Measurements from ENCODE around the gene TRIM28.

Gene TRIM28

DNA sequence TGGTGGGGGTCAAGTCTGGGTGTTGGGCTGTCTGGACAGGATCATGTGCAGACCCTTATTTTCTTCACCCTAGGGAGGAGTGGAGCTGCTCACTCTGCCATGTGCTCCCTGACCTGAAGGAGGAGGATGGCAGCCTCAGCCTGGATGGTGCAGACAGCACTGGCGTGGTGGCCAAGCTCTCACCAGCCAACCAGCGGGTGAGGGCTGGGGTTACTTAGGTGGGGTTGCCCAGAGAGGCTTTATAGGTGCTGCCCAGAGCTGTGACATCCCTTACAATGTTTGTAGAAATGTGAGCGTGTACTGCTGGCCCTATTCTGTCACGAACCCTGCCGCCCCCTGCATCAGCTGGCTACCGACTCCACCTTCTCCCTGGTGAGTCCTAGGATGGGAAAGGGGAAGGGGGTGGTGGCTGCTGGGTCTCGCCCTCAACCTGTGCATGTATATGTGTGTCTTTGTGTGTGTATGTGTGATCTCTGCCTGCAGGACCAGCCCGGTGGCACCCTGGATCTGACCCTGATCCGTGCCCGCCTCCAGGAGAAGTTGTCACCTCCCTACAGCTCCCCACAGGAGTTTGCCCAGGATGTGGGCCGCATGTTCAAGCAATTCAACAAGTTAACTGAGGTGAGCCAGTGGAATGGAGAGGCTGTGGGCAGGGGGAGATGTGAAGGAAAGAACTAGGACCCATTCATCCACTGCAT is 5.9 kb downstream of the TRIM28 start:
- no peak for DNase-seq (ENCODE audit: low spot score)

DNA sequence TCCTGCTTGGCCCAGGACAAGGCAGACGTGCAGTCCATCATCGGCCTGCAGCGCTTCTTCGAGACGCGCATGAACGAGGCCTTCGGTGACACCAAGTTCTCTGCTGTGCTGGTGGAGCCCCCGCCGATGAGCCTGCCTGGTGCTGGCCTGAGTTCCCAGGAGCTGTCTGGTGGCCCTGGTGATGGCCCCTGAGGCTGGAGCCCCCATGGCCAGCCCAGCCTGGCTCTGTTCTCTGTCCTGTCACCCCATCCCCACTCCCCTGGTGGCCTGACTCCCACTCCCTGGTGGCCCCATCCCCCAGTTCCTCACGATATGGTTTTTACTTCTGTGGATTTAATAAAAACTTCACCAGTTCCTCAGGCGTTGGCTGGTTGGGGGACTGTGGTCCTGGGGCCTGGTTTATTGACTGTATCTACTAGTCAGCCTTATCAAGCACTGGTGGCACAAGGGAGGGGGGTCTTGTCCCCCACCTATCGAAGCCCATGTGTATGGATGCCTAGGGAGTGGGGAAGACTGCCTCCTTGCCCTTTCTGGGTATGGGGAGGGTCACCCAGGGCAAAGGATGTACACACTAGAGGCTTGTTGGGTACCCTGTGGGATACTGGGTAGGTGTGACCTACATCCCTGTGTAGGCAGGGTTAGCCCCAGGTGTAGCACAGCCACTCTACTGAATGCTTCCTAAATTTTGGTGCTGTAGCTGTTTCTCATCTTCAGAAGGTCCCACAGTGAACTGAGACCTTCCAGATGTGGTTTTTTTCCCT is 6.7 kb downstream of the TRIM28 start:
- DNase-seq (ENCODE audit: low spot score) = no peak

DNA sequence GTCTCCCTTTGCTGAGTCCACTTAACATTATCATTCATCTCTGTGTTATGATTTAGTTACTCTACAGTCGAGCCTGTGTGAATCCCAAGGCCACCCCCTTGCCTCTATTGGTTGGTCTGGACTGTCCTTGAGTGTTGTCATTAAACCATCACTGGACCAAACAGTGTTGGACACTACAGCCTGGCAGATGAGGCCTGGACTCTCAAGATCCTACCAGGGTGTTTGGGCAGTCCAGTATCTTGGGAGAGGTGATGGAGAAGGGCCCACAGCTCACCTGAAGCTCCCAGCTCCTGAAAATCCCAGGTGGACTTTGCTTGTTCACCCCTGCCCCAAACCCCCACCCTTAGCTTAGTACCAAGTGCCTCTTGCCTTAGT is 7.2 kb downstream of the TRIM28 start:
- no peak for DNase-seq (ENCODE audit: low spot score)

DNA sequence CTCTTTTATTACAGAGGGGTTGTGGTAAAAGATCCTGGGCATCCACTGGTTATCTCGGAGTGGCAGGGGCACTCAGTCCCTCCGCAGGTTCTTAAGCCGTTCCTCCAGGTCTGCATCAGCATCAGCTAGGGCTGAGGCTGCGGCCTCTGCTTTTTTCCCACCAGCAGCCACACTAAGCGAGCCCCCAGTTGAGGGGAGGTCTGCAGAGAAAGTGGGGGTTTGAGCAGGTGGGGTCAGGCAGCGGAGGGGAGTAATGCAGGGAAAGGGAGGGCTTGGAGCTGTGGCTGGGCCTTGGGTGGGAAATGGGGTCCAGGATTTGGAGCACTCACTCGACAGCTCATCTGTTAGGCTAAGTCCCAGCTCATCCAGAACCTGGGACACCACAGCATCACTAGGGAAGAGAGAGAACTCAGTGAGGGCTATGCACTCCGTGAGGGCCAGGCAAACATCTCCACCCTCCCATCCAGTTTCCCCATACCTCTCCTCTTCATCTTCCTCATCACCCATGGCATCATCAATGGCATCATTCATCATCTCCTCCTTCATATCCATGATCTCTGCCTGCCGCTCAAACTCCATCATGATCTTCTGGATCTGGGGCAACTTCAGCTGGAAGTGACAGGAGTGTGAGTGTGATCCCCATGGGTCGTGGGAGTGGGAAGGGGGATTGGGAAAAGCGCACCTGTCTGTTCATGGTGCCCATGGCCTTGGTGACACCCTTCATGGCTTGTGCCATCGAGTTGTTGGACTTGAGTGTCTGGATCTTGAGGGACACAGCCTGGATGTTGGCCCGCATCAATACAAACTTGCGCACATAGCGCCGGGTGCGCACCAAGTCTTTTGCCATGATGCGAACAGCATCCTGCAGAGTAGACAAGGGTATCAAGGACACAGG is 8.0 kb downstream of the TRIM28 start:
- DNase-seq (ENCODE audit: low spot score) = no peak

DNA sequence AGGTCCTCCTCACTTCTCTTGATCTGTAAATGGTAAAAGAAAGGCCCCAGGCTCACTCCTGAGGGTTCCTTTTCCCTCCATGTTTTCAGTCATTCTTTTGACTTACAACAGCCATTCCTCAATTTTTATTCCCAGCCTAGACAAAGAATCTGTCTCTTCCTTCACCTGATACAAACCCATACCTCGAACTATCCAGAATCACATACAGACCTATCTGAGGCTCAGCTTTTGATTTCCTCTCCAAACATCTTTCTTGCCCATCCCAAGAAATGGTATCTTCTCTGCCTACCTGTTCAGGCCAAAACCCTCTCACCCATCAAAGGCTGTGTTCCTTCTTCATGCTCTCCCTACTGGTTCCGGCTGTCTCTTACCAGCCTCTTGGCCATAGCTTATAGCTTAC is 8.8 kb downstream of the TRIM28 start:
- no peak for DNase-seq (ENCODE audit: low spot score)

DNA sequence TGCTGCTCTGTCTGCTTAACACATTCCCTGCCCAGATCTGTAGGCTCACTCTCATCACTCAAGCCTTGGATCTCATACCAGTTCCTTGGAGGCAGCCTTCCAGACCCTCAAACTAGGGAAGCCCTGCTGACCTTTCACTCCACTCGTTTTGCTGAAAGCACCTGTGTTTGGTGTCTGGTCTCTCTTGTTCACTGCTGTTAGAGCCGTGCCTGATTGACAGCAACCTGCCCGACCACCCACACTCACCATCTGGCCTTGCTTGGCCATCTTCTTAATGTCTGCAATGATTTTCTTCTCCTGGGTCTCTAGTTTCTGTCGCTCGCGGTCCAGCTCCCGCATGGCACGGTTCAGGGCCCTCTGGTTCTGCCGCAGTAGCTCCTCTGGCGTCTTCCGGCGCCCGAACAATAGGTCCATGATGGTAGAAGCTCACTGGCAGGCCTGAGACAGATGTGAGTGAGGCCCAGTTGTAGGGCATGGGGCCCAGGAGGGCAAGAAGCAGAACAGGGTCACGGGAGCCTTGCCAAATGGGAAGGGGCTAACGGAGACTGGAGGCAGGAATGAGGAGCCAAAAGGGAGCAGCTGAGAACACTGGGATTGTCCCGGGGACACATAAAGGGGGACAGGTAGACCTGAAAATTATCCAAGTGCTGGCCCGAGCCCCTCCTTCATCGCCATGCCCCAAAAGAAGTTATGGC is 10.1 kb downstream of the TRIM28 start:
- no peak for DNase-seq (ENCODE audit: low spot score)

DNA sequence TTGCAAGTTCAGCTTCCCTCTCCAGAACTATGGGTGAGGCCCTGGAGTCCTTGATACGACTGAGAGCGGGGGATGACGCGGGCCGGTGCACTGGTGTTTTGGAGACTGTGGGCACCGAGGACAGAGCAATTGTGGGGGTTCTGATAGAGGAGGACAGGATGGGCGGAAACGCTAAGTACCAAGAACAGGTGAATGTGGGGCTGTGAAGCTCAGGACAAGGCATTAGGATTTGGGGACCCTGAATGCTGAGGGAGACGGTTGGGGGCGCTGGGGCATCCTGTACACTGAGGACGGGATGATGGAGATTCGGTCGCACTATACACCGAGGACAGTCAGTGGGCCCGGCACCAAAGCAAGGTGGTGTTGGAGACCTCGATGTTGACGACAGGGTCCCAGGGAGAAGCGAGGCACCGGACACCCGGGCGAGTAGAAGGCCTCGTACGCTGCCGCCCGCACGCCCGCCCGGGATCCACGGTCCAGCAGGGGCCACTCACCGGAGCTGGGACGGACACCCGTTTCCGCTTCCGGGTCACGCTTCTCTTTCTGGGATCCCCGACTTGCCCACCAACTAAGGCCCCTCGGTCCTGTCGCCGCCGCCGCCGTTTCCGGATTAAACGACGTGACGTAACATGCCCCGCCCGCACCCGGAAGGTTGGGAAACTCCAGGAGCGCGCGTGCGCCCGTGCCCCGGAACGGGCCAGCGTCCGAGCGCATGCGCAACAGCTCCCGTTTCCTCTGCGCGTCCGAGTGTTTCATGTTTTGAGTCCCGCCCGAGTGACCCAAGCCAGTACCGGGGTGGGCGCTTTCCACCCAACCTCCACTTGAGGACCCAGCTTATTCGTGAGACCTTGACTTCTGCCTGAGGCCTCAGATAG is 10.9 kb downstream of the TRIM28 start, which contains the start of gene CHMP2A:
Gene CHMP2A (minus strand): TSS at position 612 of the 875 bp plus-strand sequence. CDS start 893 bp downstream, outside the sequence.
- DNase-seq (ENCODE audit: low spot score) = peak; percentile 97

DNA sequence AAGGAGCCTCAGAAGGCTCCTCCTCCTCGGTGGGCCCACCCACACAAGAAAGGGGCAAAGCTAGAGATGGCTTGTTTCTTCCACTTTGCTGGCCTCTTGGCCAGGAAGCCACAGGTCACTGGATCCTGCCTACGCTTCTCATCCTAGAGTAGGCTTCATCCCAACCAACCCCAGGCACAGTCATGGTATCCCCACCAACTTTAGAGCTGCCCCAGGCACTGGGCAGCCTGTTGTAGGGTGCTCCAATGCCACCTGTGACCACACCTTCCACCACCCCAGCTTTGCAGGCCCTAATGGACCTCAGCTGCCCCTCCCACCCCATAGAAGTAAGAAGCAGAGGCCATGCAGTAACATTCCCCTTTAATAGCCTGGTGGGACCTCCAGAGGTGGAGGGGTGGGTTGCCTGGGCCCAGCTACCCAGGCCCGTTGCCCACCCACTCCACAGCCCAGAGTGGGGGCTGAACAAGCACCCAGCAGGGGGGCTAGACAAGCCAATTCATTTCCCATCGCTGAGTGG is 11.6 kb downstream of the TRIM28 start:
- DNase-seq (ENCODE audit: low spot score) = no peak

DNA sequence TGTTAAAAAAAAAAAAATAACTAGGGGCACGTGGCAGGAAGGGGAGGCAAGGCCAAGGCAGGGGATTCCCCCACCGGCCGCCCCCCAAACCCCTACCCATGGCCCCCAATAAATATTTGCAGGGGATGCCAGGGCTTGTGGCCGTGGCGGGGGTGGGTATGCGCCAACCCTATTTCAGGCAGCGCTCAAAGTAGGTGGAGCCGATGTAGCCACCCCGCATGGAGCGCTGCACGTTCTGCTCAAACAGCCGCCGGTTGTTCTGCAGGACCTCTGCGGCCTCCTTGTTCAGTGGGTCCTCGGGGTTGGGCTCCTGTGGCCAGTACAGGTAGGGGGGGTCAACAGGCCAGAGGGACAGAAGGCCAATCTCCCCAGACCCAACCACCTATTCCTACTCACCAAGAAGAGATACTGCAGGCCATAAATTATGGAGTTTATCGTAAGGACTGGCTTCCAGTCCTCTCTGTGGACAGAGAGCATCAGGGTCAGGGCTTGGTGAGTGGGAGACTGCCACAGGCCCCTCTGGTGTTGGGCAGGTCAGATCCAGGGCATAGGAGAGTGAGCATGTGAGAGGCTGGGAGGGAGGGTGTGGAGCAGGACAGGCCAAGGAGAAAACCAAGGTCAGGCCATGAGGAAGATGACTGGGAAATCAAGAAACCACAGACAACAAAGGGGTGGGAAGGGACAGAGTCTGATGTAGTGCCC is 12.2 kb downstream of the TRIM28 start:
- no peak for DNase-seq (ENCODE audit: low spot score)

DNA sequence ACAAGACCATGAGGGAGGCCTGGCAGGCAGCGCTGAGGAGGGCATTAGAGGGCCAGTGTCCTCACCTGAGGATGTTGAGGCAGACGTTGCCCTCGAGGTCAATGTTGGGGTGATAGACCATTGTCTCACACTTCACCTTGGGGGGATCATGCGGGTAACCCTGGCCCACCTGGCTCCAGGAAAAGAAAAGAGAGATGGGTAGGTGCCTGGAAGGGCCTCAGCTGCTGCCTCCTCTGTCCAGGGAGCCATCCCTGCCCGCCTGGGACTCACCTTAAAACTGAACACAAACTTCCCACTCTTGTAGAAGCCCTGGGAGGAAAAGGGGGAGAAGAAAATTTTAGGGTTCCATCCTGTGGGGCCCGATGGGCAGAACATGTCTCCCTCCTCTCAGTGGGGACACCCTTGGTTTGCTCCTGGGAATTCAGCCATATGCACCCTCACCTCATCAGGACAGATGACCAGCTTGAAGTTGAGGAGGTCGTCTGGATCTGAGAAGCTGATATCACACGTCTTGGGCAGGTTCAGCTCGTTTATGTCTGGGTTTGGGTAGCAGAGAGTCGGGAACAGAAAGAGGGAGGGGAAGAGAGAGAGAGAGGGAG is 12.9 kb downstream of the TRIM28 start:
- DNase-seq (ENCODE audit: low spot score) = no peak

DNA sequence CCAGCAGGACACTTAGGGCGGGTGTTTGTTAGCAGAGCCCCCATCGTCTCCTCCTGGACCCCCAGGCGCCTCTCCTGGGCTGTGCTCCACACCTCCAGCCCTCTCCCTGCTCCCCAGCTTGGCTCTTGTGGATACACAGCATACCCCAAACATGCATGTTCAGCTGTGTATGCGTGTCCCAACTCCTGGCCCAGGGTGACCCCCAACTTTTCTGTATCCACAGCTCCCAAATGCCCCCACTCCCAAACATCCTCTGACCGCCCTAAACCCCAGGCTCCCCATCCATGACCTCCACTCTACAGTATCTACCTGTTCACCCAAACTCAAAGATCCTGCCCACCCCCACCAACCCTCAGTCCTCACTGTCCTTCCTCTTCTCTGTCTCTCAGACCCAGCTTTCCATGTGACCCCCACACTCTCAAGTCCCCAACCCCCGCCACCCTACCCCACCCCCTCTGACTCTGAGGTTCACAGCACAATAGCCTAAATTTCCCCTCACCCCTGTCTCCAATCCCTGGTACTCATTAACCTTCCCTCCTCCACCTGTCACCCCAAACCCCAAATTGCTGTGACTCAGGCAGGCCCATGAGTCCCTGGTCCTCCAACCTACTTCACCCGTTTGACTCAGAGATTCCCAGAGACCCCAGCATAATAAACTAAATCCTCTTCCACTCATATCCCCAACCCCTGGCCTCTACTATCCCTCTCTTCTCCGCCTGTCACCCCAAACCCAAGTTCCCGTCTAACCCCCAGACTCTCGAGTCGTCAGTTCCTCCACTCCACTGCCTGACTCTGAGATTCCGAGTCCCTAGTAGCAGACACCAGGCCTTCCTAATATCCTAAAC is 13.6 kb downstream of the TRIM28 start:
- no peak for DNase-seq (ENCODE audit: low spot score)

DNA sequence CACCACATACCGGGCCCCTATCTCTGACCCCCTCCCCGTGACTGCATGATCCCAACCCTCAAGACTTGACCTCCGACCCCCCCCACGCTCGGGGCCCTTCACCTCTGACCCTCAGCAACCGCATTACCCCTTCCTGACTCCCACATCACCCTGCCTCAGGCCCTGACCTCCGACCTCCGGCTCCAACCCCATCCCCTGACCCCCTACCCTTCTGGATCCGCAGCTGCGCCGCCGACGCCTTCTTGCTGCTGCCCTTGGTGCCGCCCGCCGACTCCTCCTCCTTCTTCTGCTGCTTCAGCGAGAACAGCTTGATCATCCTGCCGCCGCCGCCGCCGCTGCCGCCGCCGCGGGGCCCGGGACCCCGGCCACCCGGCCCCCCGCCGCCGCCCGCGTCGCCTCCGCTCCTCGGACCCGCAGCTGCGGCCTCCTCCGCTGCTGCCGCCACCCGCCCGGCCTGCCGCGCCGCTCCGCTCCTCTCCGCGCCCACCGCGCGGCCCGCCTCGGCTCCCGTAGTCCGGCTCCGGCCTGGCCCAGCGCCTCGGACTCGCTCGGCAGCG is 14.3 kb downstream of the TRIM28 start, which contains the start of gene UBE2M:
Gene UBE2M (minus strand): TSS at position 546 of the 557 bp plus-strand sequence. CDS start 230 bp downstream, at position 316.
- no peak for DNase-seq (ENCODE audit: low spot score)

DNA sequence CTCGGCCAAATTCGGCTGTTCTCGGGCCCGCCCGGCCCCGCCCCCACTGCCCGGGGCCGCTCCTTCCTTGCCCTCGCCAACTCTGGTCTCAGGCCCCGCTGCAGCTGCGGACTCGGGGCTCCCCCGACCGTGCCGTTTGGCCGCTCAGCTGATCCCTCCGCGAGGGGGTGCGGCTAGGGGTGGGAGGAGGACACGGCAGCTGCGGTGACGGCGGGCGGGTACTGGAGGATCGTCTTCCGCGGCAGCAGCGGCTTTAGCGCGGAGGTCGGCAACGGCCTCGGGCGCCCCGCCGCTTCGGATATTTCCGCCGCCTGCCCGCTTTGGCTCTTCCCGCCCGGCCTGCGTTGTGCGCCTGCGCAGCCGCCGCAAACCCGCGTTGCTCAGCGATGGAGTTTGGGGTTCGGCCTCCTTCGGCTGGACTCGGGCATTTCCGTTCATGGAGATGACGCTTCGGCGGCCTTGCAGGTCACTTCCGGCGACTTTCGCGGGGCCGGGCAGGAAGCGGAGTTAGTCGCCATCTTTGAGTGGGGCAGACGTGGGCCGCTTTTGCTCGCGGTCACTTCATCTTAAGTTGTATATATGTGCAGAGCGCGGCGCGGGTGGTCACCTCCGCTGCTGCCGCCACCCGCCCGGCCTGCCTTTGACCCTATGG is 14.9 kb downstream of the TRIM28 start:
- peak; percentile 99 for DNase-seq (ENCODE audit: low spot score)

DNA sequence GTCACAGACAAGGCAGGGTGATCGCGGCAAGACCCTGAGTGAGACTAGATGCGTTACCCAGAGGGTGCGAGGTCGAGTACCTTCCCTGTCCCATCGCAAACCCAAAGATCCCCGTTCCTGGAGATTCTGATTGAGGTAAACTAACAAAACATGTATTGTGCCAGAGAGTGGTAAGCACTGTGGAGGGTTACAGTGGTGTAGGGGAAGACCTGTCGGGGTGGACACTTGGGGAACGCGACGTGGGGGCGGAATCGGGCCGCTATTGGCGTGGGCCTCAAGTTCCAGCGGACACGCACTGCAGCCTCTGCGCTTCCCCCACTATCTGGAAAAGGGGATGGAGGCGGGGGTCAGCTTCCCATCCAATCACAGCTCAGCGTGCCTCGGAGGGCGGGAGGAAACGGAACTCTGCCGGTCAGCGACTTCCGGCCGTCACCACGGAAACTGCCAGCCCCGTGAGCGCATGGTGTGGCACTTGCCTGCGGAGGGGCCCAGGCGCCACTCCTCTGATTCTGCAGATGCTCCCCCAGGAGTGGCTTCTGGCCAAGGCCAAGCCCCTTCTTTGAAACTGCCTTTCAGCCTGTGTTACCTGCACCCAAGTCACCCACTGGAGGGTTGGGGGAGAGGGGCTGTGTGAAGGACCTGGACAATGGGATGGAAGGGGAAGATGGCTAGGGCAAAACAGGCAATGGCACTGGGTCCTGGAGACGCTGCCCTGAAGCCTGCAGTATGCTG is 15.6 kb downstream of the TRIM28 start:
- DNase-seq (ENCODE audit: low spot score) = peak; percentile 93

DNA sequence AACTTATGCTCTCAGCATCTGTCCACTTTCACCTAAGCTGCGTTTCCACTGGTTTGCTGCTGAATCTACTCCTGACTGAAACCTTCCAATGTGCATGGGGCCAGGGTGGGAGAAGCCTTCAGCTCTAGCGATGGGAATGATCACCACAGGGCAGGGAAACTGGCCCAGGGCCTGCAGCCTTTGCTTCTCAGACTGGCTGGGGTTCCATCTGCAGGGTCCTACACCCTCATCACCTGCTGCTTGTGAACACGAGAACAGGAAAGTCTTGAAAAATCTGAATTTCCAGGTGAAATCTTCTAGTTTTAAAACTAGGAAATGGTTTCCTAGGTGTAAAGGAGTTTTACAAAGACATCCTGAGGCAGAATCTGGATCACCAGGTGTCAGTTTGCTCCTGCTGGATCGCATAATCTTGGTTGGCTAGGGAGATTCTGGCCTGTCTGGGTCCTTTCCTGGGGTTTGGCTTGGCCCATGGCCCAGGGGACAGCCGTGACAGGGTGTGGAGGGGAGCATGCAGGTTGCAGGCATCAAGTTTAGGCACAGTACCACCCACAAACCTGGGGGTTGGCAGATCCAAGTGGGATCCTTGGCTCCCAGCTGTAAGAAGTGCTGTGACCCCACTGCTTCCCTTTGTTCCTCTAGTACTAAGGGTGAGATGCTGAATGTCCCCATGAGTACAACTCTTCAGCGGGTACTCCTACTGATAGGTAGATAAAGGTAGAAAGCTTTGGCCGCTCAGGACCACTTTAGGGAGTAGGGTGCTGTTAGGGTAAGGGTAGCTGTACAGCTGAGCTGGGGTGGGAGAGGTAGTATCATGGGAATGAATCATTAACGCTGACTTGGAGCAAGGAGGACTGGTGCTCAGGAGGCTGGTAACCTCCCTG is 16.4 kb downstream of the TRIM28 start:
- DNase-seq (ENCODE audit: low spot score) = no peak

DNA sequence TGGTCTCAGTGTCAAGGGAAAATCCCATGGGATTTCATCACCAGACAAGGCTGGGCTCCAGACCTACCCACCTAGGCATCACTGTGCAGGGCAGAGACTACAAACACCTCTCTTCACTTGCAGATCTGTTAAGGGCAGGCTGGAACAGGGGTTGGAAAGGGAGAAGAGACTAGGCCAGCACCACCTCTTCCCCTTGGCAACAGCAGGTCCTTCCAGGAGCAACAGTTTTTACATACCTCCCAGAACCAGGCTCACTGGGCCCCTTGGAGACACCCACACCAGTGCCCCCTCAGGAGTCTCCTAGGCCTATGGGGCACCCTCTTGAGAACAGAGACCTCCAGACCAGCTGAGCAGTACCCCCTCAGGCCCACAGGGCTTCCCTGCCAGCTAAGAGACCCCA is 17.1 kb downstream of the TRIM28 start:
- no peak for DNase-seq (ENCODE audit: low spot score)
